Natural killer cell treated with Interleukin-12 subunit alpha and Interleukin-12 subunit beta and Interleukin-15 and Interleukin-18, amount 100 ng/mL, for 72 hours (primary cell): ENCODE measurements around the gene KIAA0513. TPM values are rescaled to one million over a fixed set of nuclear protein-coding genes. Genes with fewer than 3 reads are reported as not detected.
A peak's percentile ranks its signal among the peaks of the same experiment; 100 is the strongest.

ENCODE experiments used
- ATAC-seq, 2 donors: fragments of 150-1000 bp; cut with Tn5 transposase in 1 of 2; sonication (Bioruptor Pico), chemical (Tn5 transposase) in 1 of 2; 2 replicates each; pipeline ENCODE4 v1.10.0; 2021
- DNase-seq: peaks from one replicate; pipeline ENCODE4 v3.0.0; 2022; ENCODE audit warnings: low spot score
- H3K27ac Mint-ChIP-seq, 2 donors: 1 replicate in 1 of 2; 2 replicates in 1 of 2; pipeline ENCODE4 v1.8.0; 2022; ENCODE audit warnings: mixed read lengths in 2 of 2, mild to moderate bottlenecking in 1 of 2, moderate library complexity in 1 of 2
- H3K27me3 Mint-ChIP-seq, 2 donors: 1 replicate in 1 of 2; 2 replicates in 1 of 2; pipeline ENCODE4 v1.8.0; 2022; ENCODE audit warnings: mixed read lengths in 2 of 2
- H3K36me3 Mint-ChIP-seq: one replicate; pipeline ENCODE4 v1.8.0; 2022; ENCODE audit warnings: mixed read lengths
- H3K4me1 Mint-ChIP-seq, 2 donors: 1 replicate in 1 of 2; 2 replicates in 1 of 2; pipeline ENCODE4 v1.8.0; 2022; ENCODE audit warnings: low read depth in 2 of 2, mixed read lengths in 2 of 2, mild to moderate bottlenecking in 1 of 2
- H3K4me3 Mint-ChIP-seq: one replicate; pipeline ENCODE4 v1.8.0; 2022; ENCODE audit warnings: mixed read lengths
- H3K9me3 Mint-ChIP-seq: 2 replicates; pipeline ENCODE4 v1.8.0; 2022; ENCODE audit warnings: mixed read lengths
- total RNA-seq, 2 donors: library from RNA; stranded (reverse); gene quantifications; one replicate each; pipeline ENCODE4 v1.2.3, GENCODE V29; 2022

KIAA0513 gene
- total RNA-seq, 2 donors from 2014 or later, result 3.3 to 3.6 TPM

DNA sequence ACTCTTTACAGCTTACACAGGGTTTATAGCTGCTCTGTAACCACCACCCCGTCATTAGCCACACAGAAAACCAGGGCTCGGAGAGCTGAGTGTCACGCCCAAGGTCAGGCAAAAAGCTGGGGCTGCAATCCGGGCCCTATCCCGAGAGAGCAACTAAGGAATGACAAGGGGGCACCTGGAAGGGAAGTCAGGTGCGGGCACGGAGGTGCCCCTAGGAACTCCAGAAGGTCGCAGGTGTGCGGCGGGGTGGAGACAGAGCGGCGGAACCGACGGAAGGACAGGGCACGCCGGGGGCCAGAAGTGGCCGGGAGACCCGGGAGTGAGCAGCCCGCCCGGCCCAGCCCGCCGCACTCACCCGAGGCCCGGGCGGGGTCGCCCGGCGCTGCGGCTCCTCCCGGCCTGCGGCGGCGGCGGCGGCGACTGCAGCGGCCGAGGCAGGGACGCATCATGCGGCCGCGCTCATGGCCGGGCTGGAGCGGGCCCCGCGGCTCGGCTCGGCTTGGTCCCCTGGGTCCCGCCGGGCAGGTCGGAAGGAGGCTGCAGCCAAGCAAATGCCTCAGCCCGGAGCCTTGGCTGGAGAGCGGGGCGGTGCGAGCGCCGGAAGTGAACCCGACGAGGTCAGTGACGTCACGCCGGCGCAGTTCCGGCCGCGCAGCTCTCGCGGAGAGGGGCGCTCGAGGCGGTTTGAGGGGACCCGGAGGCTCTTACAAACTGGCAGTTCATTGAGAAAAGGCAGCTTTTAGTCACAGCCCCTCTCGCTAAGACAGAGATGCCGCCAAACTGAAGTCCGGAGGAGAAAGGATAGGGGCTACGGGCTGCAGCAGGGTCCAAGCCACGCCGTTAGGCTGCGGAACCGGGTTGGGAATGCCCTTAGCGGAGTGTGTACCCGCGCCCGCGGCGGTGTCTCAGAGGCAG lies 16.4 kb upstream of the KIAA0513 start, which contains the start of gene ZDHHC7:
ZDHHC7 (minus strand) TSS at position 605 of the 915 bp plus-strand sequence. CDS start 20,917 bp downstream, outside the sequence.
- peak; percentile 88 for DNase-seq
- H3K4me3 Mint-ChIP-seq, result peak within 1 kb of the TSS; percentile 98
- no peaks in the 10 kb centered on the region for H3K36me3 Mint-ChIP-seq
- H3K9me3 Mint-ChIP-seq, result no peaks in the 10 kb centered on the region
- H3K27ac Mint-ChIP-seq, result peak within 1 kb of the TSS; percentile 95 to 97
- peaks cover 24 to 29% of the 10 kb centered on the region in 2 donors for H3K4me1 Mint-ChIP-seq
- H3K27me3 Mint-ChIP-seq, result no peaks in the 10 kb centered on the region
- peak; percentile 97 to 98 for ATAC-seq

DNA sequence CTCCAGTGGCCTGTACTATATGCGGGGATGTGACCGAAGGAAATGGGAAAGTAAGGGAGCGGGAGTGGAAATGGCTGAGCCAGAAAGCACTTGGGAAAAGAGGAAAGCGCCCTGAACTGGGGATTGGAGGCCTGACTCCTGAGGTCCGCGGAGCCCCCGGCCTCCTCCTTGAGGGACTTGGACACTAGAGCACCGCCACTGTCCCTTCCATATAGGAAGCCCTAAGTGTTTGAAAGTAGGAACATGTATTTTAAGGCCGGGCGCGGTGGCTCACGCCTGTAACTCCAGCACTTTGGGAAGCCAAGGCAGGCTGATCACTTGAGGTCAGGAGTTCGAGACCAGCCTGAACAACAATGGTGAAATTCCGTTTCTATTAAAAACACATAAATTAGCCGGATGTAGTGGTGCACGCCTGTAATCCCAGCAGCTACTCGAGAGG lies 15.7 kb upstream of the KIAA0513 start:
- ATAC-seq (peak in 1 of 2 donors; percentile 16), DNase-seq (no peak)
- Mint-ChIP-seq H3K4me3 (peak overlapping the region; percentile 98), H3K4me1 (peaks cover 25 to 28% of the 10 kb centered on the region in 2 donors), H3K36me3 (no peaks in the 10 kb centered on the region), H3K9me3 (no peaks in the 10 kb centered on the region), H3K27ac (peak overlapping the region; percentile 95 to 97), H3K27me3 (no peaks in the 10 kb centered on the region)

DNA sequence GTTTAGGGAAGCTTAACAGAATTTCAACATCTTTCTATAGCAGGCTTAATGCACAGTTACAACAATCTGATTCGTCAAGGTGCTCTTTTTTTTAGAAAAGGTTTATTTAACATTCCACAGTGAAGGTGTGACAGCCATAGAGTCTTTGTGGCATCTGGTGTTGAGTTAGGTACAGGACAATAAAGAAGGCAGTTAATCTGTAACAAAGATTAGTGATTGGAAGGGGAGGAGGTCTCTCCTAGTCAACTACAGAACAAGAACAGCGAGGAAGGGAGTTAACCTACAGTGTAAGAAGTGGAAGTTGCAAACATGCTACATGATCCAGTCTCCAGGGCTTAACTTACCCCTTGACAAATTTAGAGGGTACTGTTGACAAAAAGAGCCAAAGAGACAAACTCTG lies 13.3 kb upstream of the KIAA0513 start:
- ATAC-seq, result no peak
- H3K4me1 Mint-ChIP-seq, result peaks cover 25 to 26% of the 10 kb centered on the region in 2 donors
- DNase-seq, result no peak
- no peaks in the 10 kb centered on the region for H3K36me3 Mint-ChIP-seq
- no peaks in the 10 kb centered on the region for H3K9me3 Mint-ChIP-seq
- no peak overlapping the region for H3K27ac Mint-ChIP-seq
- peaks cover 0 to 5% of the 10 kb centered on the region in 2 donors for H3K27me3 Mint-ChIP-seq
- H3K4me3 Mint-ChIP-seq, result no peak overlapping the region

DNA sequence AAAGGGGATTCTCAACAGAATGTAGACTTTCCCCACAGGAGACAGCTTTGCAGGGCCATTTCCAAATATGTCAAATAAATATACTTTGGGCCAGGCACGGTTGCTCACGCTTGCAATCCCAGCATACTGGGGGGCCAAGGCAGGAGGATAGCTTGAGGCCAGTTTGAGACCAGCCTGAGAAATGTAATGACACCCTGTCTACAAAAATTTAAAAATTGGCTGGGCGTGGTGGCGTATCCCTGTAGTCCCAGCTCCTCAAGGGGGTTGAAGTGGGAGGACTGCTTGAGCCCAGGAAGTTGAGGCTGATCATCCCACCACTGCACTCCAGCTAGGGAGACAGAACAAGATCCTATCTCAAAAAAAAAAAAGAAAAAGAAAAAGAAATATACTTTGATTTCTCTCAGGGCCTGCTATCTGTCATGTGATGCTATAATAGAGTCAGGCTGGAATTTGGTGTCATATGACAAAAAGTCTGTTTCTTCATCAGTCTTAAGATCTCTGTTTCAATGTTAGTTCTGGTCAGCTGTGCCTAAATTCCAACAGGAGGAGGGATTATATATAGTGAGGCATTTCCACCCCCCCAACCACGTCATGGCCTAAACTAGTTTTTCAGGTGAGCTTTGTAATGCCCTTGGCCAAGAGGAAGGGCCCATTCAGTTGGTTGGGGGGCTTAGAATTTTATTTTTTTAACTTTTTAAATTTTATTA lies 12.0 kb upstream of the KIAA0513 start:
- Mint-ChIP-seq H3K36me3 (no peaks in the 10 kb centered on the region), H3K9me3 (no peaks in the 10 kb centered on the region), H3K27ac (no peak overlapping the region), H3K4me3 (no peak overlapping the region), H3K4me1 (peaks cover 18 to 20% of the 10 kb centered on the region in 2 donors), H3K27me3 (peaks cover 0 to 5% of the 10 kb centered on the region in 2 donors)
- no peak for DNase-seq
- no peak for ATAC-seq

DNA sequence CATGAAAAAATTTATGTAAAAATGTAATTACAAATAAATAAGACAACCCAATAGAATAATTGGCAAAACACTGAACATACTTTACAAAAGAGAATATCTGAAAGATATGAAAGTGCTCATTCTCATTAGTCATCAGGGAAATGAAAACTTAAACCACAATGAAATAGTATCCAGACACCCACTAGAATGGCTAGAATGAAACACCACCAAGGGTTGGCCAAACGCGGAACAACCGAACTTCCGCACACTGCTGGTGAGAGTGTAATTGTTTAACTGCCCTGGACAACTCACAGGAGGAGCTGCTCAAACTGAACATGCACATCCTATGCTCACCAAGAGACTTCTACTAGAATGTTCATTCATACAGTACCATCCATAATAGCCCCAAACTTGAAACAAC lies 10.4 kb upstream of the KIAA0513 start:
- Mint-ChIP-seq H3K9me3 (no peaks in the 10 kb centered on the region), H3K36me3 (no peaks in the 10 kb centered on the region), H3K4me3 (peak overlapping the region; percentile 26), H3K27ac (peak overlapping the region in 1 of 2 donors; percentile 9), H3K4me1 (peaks cover 9 to 11% of the 10 kb centered on the region in 2 donors), H3K27me3 (peaks cover 0 to 5% of the 10 kb centered on the region in 2 donors)
- peak; percentile 84 to 94 for ATAC-seq
- no peak for DNase-seq

DNA sequence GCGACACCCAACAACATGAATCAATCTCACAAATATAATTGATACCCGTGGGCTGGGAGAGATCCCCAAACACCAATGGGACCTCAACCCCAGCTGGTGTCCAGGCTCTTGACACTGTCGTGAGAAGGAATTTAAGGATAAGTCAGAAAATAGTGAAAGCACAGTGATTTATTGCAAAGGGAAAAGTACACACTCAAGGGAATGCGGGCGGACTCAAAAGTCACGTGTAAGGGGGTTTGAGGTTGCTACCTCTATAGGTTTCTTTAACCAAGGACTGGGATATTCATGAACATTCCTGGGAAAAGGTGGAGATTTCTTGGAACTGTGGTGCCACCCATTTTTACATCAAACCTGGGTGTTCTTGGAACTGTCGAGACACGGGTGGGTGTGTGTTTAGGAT lies 10.0 kb upstream of the KIAA0513 start:
- H3K9me3 Mint-ChIP-seq, result no peaks in the 10 kb centered on the region
- no peak overlapping the region for H3K4me3 Mint-ChIP-seq
- H3K36me3 Mint-ChIP-seq, result no peaks in the 10 kb centered on the region
- no peak for DNase-seq
- H3K27ac Mint-ChIP-seq, result peak overlapping the region in 1 of 2 donors; percentile 9
- H3K27me3 Mint-ChIP-seq, result peaks cover 0 to 5% of the 10 kb centered on the region in 2 donors
- peaks cover 9 to 11% of the 10 kb centered on the region in 2 donors for H3K4me1 Mint-ChIP-seq
- no peak for ATAC-seq

DNA sequence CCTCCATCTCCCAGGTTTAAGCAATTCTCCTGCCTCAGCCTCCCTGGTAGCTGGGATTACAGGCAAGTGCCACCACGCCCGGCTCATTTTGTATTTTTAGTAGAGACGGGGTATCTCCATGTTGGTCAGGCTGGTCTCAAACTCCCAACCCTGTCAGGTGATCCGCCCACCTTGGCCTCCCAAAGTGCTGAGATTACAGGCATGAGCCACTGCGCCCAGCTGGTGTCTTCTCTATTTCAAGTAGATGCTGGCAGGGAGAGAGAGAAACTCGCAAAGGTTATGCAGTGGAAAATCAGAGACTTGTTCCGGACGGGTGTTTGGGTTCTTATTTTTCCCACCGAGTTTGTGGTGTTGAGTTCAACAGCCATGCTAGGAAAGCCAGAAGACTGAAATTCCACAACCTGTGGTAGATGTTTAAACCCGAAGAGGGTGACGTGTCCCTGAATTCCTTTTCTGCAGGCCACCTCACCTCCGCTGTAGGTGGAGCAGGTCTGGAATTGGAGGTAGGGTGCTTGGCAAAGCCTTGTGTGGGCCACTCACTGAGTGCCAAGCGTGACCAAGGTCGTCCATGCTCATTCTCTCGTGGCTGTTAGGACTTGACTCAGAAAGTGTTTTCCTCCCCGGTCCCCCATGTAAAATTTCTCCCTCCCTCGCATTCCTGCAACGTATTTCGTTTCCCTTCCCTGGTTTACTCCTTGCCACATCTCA lies 8.9 kb upstream of the KIAA0513 start:
- Mint-ChIP-seq H3K9me3 (no peaks in the 10 kb centered on the region), H3K4me3 (no peak overlapping the region), H3K27me3 (peaks cover 0 to 5% of the 10 kb centered on the region in 2 donors), H3K36me3 (no peaks in the 10 kb centered on the region), H3K27ac (no peak overlapping the region), H3K4me1 (peaks cover 9 to 11% of the 10 kb centered on the region in 2 donors)
- ATAC-seq, result no peak
- DNase-seq, result no peak

DNA sequence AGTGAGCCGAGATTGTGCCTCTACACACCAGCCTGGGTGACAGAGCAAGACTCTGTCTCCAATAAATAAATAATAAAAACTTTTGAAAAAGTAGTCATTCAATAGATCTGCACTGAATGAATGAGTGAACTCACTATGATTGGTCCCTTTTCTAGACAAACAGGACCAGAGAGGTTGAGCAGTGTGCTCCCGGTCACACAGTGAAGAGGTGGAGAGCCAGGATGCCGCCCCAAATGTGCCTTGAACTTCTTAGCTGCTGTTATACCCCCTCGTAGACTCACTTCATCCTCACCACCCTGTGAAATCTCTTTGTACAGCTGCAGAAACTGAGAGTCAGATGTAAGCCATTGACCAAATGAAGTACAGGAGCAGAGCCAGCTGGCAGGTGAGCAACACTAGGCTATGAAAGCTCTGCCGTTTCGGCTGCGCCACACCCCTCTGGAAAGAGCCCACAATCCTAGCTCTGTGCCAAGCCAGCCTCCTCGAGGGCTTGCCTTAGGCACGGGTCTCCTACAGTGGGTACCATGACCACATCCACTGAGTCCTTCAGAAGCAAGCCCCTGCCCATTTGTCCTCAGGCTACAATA lies 7.8 kb upstream of the KIAA0513 start:
- no peak for DNase-seq
- no peaks in the 10 kb centered on the region for H3K9me3 Mint-ChIP-seq
- H3K36me3 Mint-ChIP-seq, result no peaks in the 10 kb centered on the region
- no peak overlapping the region for H3K27ac Mint-ChIP-seq
- H3K27me3 Mint-ChIP-seq, result peaks cover 0 to 5% of the 10 kb centered on the region in 2 donors
- no peak overlapping the region for H3K4me3 Mint-ChIP-seq
- peaks cover 9 to 11% of the 10 kb centered on the region in 2 donors for H3K4me1 Mint-ChIP-seq
- no peak for ATAC-seq

DNA sequence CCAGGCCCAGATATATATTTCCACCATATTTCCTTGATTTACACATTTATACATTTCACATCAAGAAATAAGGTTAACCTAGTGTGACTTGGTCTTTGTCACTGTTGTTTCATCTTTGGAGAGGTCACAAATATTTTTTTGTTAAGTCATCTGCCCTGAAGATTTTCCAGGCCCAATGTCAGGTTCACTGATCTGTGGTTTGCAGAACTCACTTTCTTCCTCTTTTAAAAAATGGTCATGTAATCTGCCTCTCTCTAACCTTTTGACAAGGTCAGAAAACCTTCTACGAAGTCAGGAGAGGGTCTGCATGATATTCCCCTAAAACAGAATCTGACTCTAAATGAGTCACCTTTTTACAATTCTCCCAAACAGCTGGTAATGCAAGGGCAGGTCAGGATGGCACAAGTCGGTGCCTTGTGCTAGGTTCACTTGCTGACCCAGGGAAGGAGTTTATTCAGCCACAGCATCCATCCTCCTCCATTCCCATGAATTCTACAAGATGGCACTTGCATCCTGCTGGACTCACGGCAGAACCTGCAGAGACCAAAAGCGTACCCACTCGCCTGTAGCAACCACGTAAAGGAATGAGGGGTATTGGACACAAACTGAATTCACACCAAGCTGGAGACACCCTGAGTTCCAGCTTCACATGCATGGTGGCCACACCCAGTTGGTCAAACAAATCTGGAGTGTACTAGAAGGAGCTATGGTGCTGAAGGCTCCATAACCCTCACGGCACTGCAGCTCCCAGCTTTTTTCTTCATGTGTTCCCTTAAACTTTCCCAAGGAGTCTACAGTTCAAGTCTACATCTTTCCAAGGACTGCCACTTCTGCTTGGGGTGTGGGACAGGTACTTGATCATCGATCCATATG lies 1.6 kb upstream of the KIAA0513 start:
- H3K27me3 Mint-ChIP-seq, result no peaks in the 10 kb centered on the region
- H3K27ac Mint-ChIP-seq, result peak overlapping the region in 1 of 2 donors; percentile 41
- no peaks in the 10 kb centered on the region for H3K36me3 Mint-ChIP-seq
- DNase-seq (no peak), ATAC-seq (no peak)
- peaks cover 22 to 27% of the 10 kb centered on the region in 2 donors for H3K4me1 Mint-ChIP-seq
- no peaks in the 10 kb centered on the region for H3K9me3 Mint-ChIP-seq
- H3K4me3 Mint-ChIP-seq, result peak overlapping the region; percentile 86

DNA sequence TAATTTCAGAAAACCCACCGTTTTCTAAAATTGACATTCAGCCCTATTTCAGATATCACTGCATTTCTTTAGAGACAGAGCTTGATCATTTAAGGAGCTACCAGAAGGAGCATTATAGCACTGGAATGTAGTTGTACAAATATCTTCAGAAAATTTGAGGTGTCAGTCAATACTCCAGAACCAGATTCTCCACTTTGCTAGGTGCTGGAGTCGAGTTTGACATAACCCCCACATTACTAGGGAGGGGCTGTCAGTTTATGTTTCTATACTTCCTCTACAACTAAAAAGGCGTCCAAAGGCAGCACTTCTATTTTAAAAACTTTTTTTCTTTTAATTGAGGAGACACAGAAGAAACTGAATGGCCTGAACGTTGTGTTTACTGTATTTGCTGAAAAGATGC lies 892 bp upstream of the KIAA0513 start:
- Mint-ChIP-seq H3K27me3 (no peaks in the 10 kb centered on the region), H3K9me3 (no peaks in the 10 kb centered on the region), H3K36me3 (no peaks in the 10 kb centered on the region), H3K4me1 (peaks cover 22 to 27% of the 10 kb centered on the region in 2 donors), H3K4me3 (peak overlapping the region; percentile 86), H3K27ac (peak overlapping the region in 1 of 2 donors; percentile 41)
- no peak for DNase-seq
- ATAC-seq, result no peak

DNA sequence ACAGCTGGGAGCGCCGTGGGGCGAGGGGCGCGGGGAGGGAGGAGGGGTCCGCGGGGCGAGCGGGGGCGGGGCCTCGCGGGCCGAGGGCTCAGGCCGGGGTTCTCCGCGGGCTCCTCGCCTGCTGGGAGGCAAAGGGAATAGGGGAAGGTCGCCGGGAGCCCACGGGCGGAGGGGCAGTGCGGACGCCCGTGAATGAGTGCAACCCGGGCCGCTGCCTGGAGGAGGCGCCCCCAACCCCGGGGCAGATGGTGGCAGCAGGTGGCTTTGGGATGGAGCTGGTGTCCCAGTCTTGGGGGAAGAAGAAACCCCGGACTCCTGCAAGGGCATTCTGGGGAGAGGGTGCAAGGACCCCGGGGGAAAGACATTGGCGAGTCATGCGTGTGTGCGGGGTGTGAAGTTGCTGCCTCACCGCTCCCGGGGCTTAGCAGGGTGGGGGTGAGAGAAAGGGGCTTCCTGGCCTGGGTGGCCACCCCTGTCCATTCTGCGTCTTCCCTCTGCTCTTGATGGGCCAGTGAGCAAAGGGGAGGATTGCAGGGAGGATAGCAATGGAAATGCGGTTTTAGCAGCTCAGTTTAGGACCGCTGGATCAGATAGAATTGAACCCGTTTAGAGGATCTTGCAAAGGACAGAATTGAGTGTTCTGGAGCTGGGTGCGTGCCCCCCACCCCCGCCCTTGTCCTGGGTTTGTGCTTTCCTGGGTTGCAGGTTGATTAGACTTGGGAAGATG lies 526 bp downstream of the KIAA0513 start:
- Mint-ChIP-seq H3K9me3 (no peaks in the 10 kb centered on the region), H3K4me1 (peaks cover 22 to 27% of the 10 kb centered on the region in 2 donors), H3K36me3 (no peaks in the 10 kb centered on the region), H3K27me3 (no peaks in the 10 kb centered on the region), H3K27ac (peak overlapping the region; percentile 43 to 83), H3K4me3 (peak overlapping the region; percentile 86)
- DNase-seq, result no peak
- peak in 1 of 2 donors; percentile 34 for ATAC-seq
